T-cell (primary cell): Measurements from ENCODE around the gene CD1D. TPM values are rescaled to one million over a fixed set of nuclear protein-coding genes. Genes with fewer than 3 reads are reported as not detected.

Experiments
- ATAC-seq, 4 experiments: fragments of 200-7000 bp in 3 of 4; fragments of 150-1000 bp in 1 of 4; cut with Tn5 transposase; replicated peaks in 1 of 4; 1 replicate in 3 of 4; 2 replicates in 1 of 4; pipeline ENCODE4 v1.10.0; 2021; ENCODE audit warnings: moderate library complexity in 3 of 4, mild to moderate bottlenecking in 2 of 4, moderate number of reproducible peaks in 1 of 4
- CTCF ChIA-PET, 2 donors: fragments of 300-600 bp; sonication (Branson Sonifier 250); formaldehyde crosslinking; loops; one replicate each; lab custom pipeline; 2022; ENCODE audit warnings: antibody characterized with exemption in 2 of 2; lab: Charles Lee
- POLR2A ChIA-PET, 2 donors: fragments of 300-600 bp; sonication (Branson Sonifier 250); formaldehyde crosslinking; loops; one replicate each; lab custom pipeline; 2022; ENCODE audit warnings: antibody characterized with exemption in 2 of 2; lab: Charles Lee
- DNase-seq, 35 experiments: peaks; one replicate each; pipeline versions ENCODE4 v3.0.0 to v3.0.0-alpha.2; 2013 to 2023
- H3K27ac ChIP-seq: one replicate; pipeline ENCODE4 v1.5.1; 2013; ENCODE audit warnings: low read length
- H3K27me3 ChIP-seq, 2 experiments: replicated peaks in 1 of 2; 1 replicate in 1 of 2; 2 replicates in 1 of 2; pipeline versions ENCODE4 v1.6.1 to v1.7.0; 2013; ENCODE audit warnings: low read length in 1 of 2, mixed read lengths in 1 of 2; ENCODE audit not compliant: control insufficient read depth in 2 of 2, insufficient read depth in 2 of 2; ENCODE audit errors: extremely low read depth in 1 of 2
- H3K36me3 ChIP-seq, 2 donors: 1 replicate in 1 of 2; 2 replicates in 1 of 2; pipeline versions ENCODE4 v1.6.1 to v1.7.0; 2013; ENCODE audit warnings: low read length in 1 of 2; ENCODE audit not compliant: control insufficient read depth in 2 of 2, insufficient read depth in 1 of 2; ENCODE audit errors: extremely low read depth in 1 of 2
- H3K4me1 ChIP-seq, 2 experiments: 1 replicate in 1 of 2; 2 replicates in 1 of 2; pipeline versions ENCODE4 v1.6.1 to v1.7.0; 2013; ENCODE audit warnings: low read length in 2 of 2, mixed read lengths in 1 of 2; ENCODE audit not compliant: insufficient read depth in 2 of 2, control insufficient read depth in 1 of 2; ENCODE audit errors: extremely low read depth in 1 of 2
- H3K4me3 ChIP-seq, 2 donors: 1 replicate in 1 of 2; 2 replicates in 1 of 2; pipeline versions ENCODE4 v1.5.1 to v1.7.0; 2013; ENCODE audit warnings: mild to moderate bottlenecking in 2 of 2, low read length in 1 of 2, moderate library complexity in 1 of 2; ENCODE audit not compliant: control insufficient read depth in 1 of 2; ENCODE audit errors: extremely low read depth in 1 of 2
- H3K9me3 ChIP-seq: 2 replicates; pipeline ENCODE4 v1.7.0; 2013
- H3K27ac Mint-ChIP-seq, 2 donors: one replicate each; pipeline ENCODE4 v1.8.0; 2020 to 2021; ENCODE audit warnings: mild to moderate bottlenecking in 2 of 2, mixed read lengths in 2 of 2
- H3K27me3 Mint-ChIP-seq, 2 donors: one replicate each; pipeline ENCODE4 v1.8.0; 2021 to 2022; ENCODE audit warnings: mixed read lengths in 2 of 2
- H3K36me3 Mint-ChIP-seq: one replicate; pipeline ENCODE4 v1.8.0; 2021; ENCODE audit warnings: mixed read lengths
- H3K4me1 Mint-ChIP-seq, 3 donors: one replicate each; pipeline ENCODE4 v1.8.0; 2020 to 2022; ENCODE audit warnings: mixed read lengths in 3 of 3, mild to moderate bottlenecking in 1 of 3
- H3K4me3 Mint-ChIP-seq, 3 donors: one replicate each; pipeline ENCODE4 v1.8.0; 2020 to 2022; ENCODE audit warnings: mild to moderate bottlenecking in 3 of 3, mixed read lengths in 3 of 3, moderate library complexity in 3 of 3
- H3K9me3 Mint-ChIP-seq, 3 donors: one replicate each; pipeline ENCODE4 v1.8.0; 2020 to 2022; ENCODE audit warnings: mixed read lengths in 3 of 3
- WGBS: methylation state at CpG from one replicate; pipeline ENCODE4 v1.1.5; 2013; ENCODE audit warnings: missing lambda C conversion rate; ENCODE audit not compliant: insufficient coverage; 5-methylcytosine and 5-hydroxymethylcytosine counted together
- total RNA-seq, 35 experiments: library from RNA in 6 of 35; stranded (reverse) in 6 of 35; fragments of 120-200 nt in 1 of 35; gene quantifications; one replicate each; pipeline versions ENCODE4 v1.2.1 to v1.2.4 and lab custom pipeline; 2013 to 2026

Gene CD1D
- total RNA-seq, result under 1 TPM in 3 of 5 donors, not detected in 2; 0.10 to 0.22 (median 0.20) TPM
- 0.74 TPM for total RNA-seq (2013)
- 0 to 0.44 (median 0.06) reads per million in 29 experiments for total RNA-seq (lab: John Stamatoyannopoulos, UW)

- Mint-ChIP-seq H3K4me1 (peaks cover 17 to 35% (median 27%) of the 10 kb centered on the region in 3 donors), H3K4me3 (peak within 1 kb of the TSS; percentile 68 to 83 (median 75)), H3K36me3 (no peaks in the 10 kb centered on the region), H3K27ac (no peak within 1 kb of the TSS), H3K9me3 (no peaks in the 10 kb centered on the region), H3K27me3 (peaks cover 64 to 76% of the 10 kb centered on the region in 2 donors)
- WGBS, result 4% methylated on average over 60 of the region's 63 CpGs
- DNase-seq, result no peak
- Histone ChIP-seq H3K4me3 (peak within 1 kb of the TSS; percentile 28 to 81), H3K9me3 (no peaks in the 10 kb centered on the region), H3K4me1 (peaks cover 5 to 10% of the 10 kb centered on the region in 2 experiments), H3K27me3 (peaks cover 0 to 46% of the 10 kb centered on the region in 2 experiments), H3K36me3 (no peaks in the 10 kb centered on the region), H3K27ac (no peak within 1 kb of the TSS)
- CTCF ChIA-PET, result no interaction called here
- POLR2A ChIA-PET, result interaction anchor here in 1 of 2 donors (0.6 kb wide), 1 partner anchor 141 kb away, joined by 3 read pairs; no protein-coding TSS in a partner anchor
- peak in 1 of 4 experiments; percentile 41 for ATAC-seq
These were observed at the start of gene CD1D for GRCh38 chr1:158180741-158181576. CD1D (plus strand) TSS chr1:158180895; CDS start chr1:158181102, 207 bp downstream.

DNA sequence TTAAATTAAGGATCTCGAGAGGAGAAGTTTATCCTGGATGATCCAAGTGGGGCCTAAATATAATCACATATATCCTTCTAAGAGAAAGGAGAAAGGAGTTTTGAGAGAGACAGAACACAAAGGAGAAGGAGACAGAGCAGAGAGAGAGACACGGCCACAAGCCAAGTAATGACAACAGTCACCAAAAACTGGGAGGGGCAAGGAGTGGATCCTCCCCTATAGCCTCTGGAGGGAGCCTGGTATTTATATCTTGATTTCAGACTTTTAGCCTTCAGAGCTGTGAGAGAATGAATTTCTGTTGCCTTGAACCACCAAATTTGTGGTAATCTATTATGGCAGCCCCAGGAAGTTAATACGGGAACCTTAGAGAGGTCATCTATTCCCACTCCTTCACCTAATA, 49.5 kb upstream of the CD1D start:
- POLR2A ChIA-PET, result no interaction called here
- CTCF ChIA-PET, result interaction anchor here in 1 of 2 donors (1.0 to 1.6 kb wide), 2 partner anchors 10 to 1430 kb away, joined by 3 to 5 read pairs; no protein-coding TSS in a partner anchor
- WGBS, result 80% methylated on average over 1 of the region's 3 CpGs
- no peak overlapping the region for H3K27ac ChIP-seq
- Mint-ChIP-seq H3K9me3 (no peaks in the 10 kb centered on the region), H3K27me3 (no peaks in the 10 kb centered on the region), H3K36me3 (no peaks in the 10 kb centered on the region), H3K4me1 (no peaks in the 10 kb centered on the region), H3K4me3 (no peak overlapping the region), H3K27ac (no peak overlapping the region)
- no peaks in the 10 kb centered on the region for H3K4me1 ChIP-seq
- ATAC-seq, result no peak
- no peaks in the 10 kb centered on the region for H3K27me3 ChIP-seq
- no peaks in the 10 kb centered on the region for H3K36me3 ChIP-seq
- H3K4me3 ChIP-seq, result no peak overlapping the region
- no peak for DNase-seq
- no peaks in the 10 kb centered on the region for H3K9me3 ChIP-seq

- H3K27ac Mint-ChIP-seq, result no peak overlapping the region
- no peaks in the 10 kb centered on the region for H3K9me3 ChIP-seq
- ATAC-seq (no peak), DNase-seq (no peak)
- H3K4me3 ChIP-seq, result no peak overlapping the region
- no peak overlapping the region for H3K4me3 Mint-ChIP-seq
- 50% methylated on average over 1 of the region's 3 CpGs for WGBS
- H3K36me3 ChIP-seq, result no peaks in the 10 kb centered on the region
- H3K27me3 ChIP-seq, result no peaks in the 10 kb centered on the region
- H3K4me1 ChIP-seq, result no peaks in the 10 kb centered on the region
- H3K27ac ChIP-seq, result no peak overlapping the region
- CTCF ChIA-PET, result interaction anchor here in 1 of 2 donors (0.6 kb wide), 1 partner anchor 30 kb away, joined by 3 read pairs; no protein-coding TSS in a partner anchor
- POLR2A ChIA-PET, result no interaction called here
- H3K4me1 Mint-ChIP-seq, result no peaks in the 10 kb centered on the region
- H3K36me3 Mint-ChIP-seq, result no peaks in the 10 kb centered on the region
- H3K27me3 Mint-ChIP-seq, result peaks cover 0 to 5% of the 10 kb centered on the region in 2 donors
- H3K9me3 Mint-ChIP-seq, result no peaks in the 10 kb centered on the region
These were observed 39.9 kb upstream of the CD1D start for GRCh38 chr1:158140764-158141192.

- H3K36me3 Mint-ChIP-seq, result no peaks in the 10 kb centered on the region
- no peak overlapping the region for H3K27ac ChIP-seq
- no peak overlapping the region for H3K27ac Mint-ChIP-seq
- no peaks in the 10 kb centered on the region for H3K9me3 Mint-ChIP-seq
- H3K27me3 Mint-ChIP-seq, result no peaks in the 10 kb centered on the region
- no peaks in the 10 kb centered on the region for H3K9me3 ChIP-seq
- H3K4me1 Mint-ChIP-seq, result peaks cover 20 to 23% (median 22%) of the 10 kb centered on the region in 3 donors
- no peaks in the 10 kb centered on the region for H3K27me3 ChIP-seq
- DNase-seq (no peak), ATAC-seq (no peak)
- peaks cover 4 to 12% of the 10 kb centered on the region in 2 experiments for H3K4me1 ChIP-seq
- no peak overlapping the region for H3K4me3 Mint-ChIP-seq
- POLR2A ChIA-PET, result no interaction called here
- H3K4me3 ChIP-seq, result no peak overlapping the region
- CTCF ChIA-PET, result no interaction called here
- H3K36me3 ChIP-seq, result no peaks in the 10 kb centered on the region
These were observed 35.4 kb upstream of the CD1D start for GRCh38 chr1:158145173-158145719.

- 94% methylated on average over 2 of the region's 6 CpGs for WGBS
- ATAC-seq (no peak), DNase-seq (no peak)
- no peak overlapping the region for H3K27ac ChIP-seq
- Mint-ChIP-seq H3K27me3 (no peaks in the 10 kb centered on the region), H3K9me3 (no peaks in the 10 kb centered on the region), H3K27ac (no peak overlapping the region), H3K36me3 (no peaks in the 10 kb centered on the region), H3K4me3 (no peak overlapping the region), H3K4me1 (peaks cover 27 to 31% (median 31%) of the 10 kb centered on the region in 3 donors)
- ChIA-PET CTCF (no interaction called here), POLR2A (no interaction called here)
- peaks cover 4 to 16% of the 10 kb centered on the region in 2 experiments for H3K4me1 ChIP-seq
- no peak overlapping the region for H3K4me3 ChIP-seq
- no peaks in the 10 kb centered on the region for H3K36me3 ChIP-seq
- H3K27me3 ChIP-seq, result no peaks in the 10 kb centered on the region
- H3K9me3 ChIP-seq, result no peaks in the 10 kb centered on the region
These were observed 34.5 kb upstream of the CD1D start for GRCh38 chr1:158146165-158146564.

DNA sequence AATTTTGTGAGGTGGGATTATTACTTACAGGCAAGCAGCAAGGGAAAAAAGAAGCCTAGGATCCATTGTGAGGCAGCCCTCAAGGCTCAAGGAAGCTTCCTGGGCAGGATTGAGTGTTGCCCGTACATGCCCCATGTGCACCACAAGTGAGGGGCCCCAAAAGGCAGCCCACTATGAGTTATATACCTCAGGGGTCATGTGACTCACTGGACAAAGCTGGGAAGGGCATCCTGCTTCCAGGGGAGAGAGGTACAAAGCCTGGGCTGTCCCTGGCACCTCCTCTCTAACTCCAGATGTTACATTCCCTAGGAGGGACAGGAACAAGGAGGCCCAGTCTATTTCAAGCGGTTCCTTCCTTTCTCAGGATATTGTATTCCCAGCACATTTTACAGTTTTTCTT, 34.0 kb upstream of the CD1D start:
- H3K4me1 ChIP-seq, result peaks cover 4 to 16% of the 10 kb centered on the region in 2 experiments
- peaks cover 27 to 31% (median 31%) of the 10 kb centered on the region in 3 donors for H3K4me1 Mint-ChIP-seq
- POLR2A ChIA-PET, result no interaction called here
- H3K4me3 Mint-ChIP-seq, result no peak overlapping the region
- CTCF ChIA-PET, result no interaction called here
- 78% methylated on average over 1 of the region's 2 CpGs for WGBS
- H3K36me3 Mint-ChIP-seq, result no peaks in the 10 kb centered on the region
- no peaks in the 10 kb centered on the region for H3K9me3 ChIP-seq
- H3K27ac Mint-ChIP-seq, result no peak overlapping the region
- DNase-seq (no peak), ATAC-seq (no peak)
- H3K27me3 ChIP-seq, result no peaks in the 10 kb centered on the region
- no peaks in the 10 kb centered on the region for H3K36me3 ChIP-seq
- H3K27me3 Mint-ChIP-seq, result no peaks in the 10 kb centered on the region
- no peak overlapping the region for H3K4me3 ChIP-seq
- H3K9me3 Mint-ChIP-seq, result no peaks in the 10 kb centered on the region
- H3K27ac ChIP-seq, result no peak overlapping the region
